HL-60 (cell line): Measurements from ENCODE around the gene TMBIM6.

Experiments
- GABPA ChIP-seq: IDR thresholded peaks from 2 replicates; pipeline ENCODE4 v1.6.1; 2012; ENCODE audit warnings: low read depth
- REST ChIP-seq: IDR thresholded peaks from 2 replicates; pipeline ENCODE4 v1.6.1; 2012; ENCODE audit warnings: low read depth; ENCODE audit not compliant: insufficient replicate concordance
- TF ChIP-seq, protein P1 (sequence below): IDR thresholded peaks from one replicate; pipeline ENCODE4 v1.5.1; 2011; ENCODE audit warnings: low read length, control low read depth, inconsistent platforms; ENCODE audit not compliant: insufficient read depth

DNA sequence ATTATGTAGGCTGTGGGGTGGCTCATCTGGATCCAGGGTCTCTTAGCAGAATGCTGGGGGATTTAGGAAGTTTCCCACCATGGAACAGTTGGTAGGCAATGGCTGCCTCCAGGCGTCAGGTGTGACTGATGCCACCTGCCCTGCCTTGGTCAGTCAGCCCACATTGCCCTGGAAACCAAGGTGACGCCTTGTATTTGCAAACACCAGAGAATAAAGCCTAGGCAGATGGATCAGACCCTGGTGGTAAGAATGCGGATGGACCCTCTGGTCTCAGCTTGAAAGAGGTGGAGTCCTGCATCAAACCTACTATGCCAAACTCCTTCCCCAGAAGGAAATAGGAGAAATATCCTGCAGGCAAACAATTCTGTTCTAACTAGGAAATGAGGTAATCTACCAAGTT is 48.6 kb downstream of the TMBIM6 start:
- TF ChIP-seq, protein P1, sequence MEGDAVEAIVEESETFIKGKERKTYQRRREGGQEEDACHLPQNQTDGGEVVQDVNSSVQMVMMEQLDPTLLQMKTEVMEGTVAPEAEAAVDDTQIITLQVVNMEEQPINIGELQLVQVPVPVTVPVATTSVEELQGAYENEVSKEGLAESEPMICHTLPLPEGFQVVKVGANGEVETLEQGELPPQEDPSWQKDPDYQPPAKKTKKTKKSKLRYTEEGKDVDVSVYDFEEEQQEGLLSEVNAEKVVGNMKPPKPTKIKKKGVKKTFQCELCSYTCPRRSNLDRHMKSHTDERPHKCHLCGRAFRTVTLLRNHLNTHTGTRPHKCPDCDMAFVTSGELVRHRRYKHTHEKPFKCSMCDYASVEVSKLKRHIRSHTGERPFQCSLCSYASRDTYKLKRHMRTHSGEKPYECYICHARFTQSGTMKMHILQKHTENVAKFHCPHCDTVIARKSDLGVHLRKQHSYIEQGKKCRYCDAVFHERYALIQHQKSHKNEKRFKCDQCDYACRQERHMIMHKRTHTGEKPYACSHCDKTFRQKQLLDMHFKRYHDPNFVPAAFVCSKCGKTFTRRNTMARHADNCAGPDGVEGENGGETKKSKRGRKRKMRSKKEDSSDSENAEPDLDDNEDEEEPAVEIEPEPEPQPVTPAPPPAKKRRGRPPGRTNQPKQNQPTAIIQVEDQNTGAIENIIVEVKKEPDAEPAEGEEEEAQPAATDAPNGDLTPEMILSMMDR = no peak
- TF ChIP-seq REST (no peak), GABPA (no peak)
